Measurements from ENCODE around the gene CNTNAP2. TPM values are rescaled to one million over a fixed set of nuclear protein-coding genes. Genes with fewer than 3 reads are reported as not detected.

CNTNAP2 gene
- total RNA-seq, 1 donor from 2014 or later = 2.2 TPM

DNA sequence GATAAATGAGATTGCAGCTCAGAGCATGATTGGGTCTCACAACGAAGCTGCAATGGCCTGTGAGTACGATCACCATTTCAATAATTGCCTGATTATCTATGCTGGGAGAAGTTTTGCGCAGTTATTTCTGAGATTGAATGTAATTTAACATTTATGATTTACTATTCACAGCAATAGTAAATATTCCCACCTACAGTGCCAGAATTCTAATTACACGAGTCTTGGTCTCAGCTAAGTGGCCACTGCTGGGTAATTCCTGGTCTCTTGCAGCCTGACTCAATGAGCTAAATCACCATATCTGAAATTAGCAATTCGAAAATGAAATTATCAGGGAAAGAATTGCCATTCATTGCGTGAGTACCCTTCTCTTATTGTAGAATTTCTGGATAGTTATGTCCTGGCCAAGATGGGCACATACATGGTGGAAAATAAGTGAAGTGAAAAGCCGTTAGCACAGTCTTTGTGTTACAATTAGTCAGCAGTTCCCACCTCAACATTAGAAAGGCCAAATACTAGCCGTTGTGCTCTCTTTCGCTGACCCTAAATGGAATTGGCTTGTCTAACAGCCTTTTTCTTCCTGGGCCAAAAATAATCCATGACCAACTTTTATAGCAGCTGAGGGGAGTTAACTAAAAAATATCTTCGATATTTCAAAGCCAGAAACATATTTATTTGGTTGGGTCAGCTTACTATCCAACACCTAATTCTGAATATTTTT is 1793.0 kb downstream of the CNTNAP2 start:
- TF ChIP-seq, protein P1, sequence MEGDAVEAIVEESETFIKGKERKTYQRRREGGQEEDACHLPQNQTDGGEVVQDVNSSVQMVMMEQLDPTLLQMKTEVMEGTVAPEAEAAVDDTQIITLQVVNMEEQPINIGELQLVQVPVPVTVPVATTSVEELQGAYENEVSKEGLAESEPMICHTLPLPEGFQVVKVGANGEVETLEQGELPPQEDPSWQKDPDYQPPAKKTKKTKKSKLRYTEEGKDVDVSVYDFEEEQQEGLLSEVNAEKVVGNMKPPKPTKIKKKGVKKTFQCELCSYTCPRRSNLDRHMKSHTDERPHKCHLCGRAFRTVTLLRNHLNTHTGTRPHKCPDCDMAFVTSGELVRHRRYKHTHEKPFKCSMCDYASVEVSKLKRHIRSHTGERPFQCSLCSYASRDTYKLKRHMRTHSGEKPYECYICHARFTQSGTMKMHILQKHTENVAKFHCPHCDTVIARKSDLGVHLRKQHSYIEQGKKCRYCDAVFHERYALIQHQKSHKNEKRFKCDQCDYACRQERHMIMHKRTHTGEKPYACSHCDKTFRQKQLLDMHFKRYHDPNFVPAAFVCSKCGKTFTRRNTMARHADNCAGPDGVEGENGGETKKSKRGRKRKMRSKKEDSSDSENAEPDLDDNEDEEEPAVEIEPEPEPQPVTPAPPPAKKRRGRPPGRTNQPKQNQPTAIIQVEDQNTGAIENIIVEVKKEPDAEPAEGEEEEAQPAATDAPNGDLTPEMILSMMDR (IDR thresholded peaks at IDR 0.05) = no peak
- TF ChIP-seq POLR2A (IDR thresholded peaks at IDR 0.05) (no peak), POLR2AphosphoS5 (IDR thresholded peaks at IDR 0.05; ENCODE audit: insufficient read depth in 1 of 2, low read depth in 1 of 2) (no peak)
- intact Hi-C loops (cut with DNase I) = no loop called here
- DNase-seq (ENCODE audit: extremely low spot score in 2 of 2) = no peak

DNA sequence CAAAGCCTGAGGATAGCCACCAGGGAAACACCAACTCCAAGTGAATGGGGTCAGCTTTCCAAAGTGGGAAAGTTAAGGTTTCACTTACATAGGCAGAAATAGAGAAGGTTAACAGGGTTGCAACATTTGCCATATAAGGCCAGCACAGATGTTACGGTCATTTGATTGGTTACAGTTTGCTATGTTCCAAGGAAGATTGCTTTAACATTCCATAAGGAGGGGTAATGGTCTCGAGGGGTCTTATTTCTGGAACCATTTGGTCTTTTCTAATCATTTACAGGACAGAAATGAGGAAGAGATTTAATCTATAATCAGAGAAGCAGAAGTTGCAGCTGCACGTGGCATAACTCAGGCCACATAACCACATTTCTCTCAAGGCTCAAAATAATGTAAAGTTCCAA is 1794.6 kb downstream of the CNTNAP2 start:
- TF ChIP-seq, protein P1 (IDR thresholded peaks at IDR 0.05) = no peak
- TF ChIP-seq POLR2A (IDR thresholded peaks at IDR 0.05) = no peak
- no peak for TF ChIP-seq POLR2AphosphoS5 (IDR thresholded peaks at IDR 0.05; ENCODE audit: insufficient read depth in 1 of 2, low read depth in 1 of 2)
- H3K4me1 ChIP-seq = no peaks in the 10 kb centered on the region
- no peaks in the 10 kb centered on the region for H3K9me3 ChIP-seq
- intact Hi-C loops (cut with DNase I) = no loop called here
- no peak overlapping the region for H3K27ac ChIP-seq
- no peak overlapping the region for H3K4me3 ChIP-seq
- no peak for DNase-seq (ENCODE audit: extremely low spot score in 2 of 2)
- no peaks in the 10 kb centered on the region for H3K36me3 ChIP-seq
- no peaks in the 10 kb centered on the region for H3K27me3 ChIP-seq

More for the DNA sequence above, 1793.0 kb downstream of the CNTNAP2 start:
- Histone ChIP-seq H3K27me3 (no peaks in the 10 kb centered on the region), H3K4me1 (no peaks in the 10 kb centered on the region), H3K36me3 (no peaks in the 10 kb centered on the region), H3K9me3 (no peaks in the 10 kb centered on the region), H3K4me3 (no peak overlapping the region), H3K27ac (no peak overlapping the region)

DNA sequence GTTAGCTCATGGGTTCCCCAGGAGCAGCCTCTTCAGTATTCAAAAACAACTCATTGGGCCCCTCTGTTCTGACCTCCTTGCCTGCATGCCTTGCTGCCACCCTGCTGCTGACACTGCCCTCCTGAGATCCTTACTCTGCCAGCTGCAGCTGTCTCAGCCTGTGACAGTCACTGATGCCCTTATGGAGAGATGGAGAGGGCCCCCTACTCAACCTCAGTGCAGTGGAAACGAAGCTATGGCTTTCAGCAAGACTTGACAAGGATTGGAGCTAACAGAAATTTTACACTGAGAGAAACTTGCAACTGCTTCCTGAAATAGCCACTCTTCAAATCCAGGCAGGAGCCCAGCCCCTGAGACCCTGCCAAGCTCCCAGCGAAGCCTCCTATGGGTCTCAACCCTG is 1795.7 kb downstream of the CNTNAP2 start:
- TF ChIP-seq POLR2AphosphoS5 (IDR thresholded peaks at IDR 0.05; ENCODE audit: insufficient read depth in 1 of 2, low read depth in 1 of 2) (no peak), POLR2A (IDR thresholded peaks at IDR 0.05) (no peak)
- TF ChIP-seq, protein P1 (IDR thresholded peaks at IDR 0.05) = no peak
- intact Hi-C loops (cut with DNase I) = no loop called here
- Histone ChIP-seq H3K36me3 (no peaks in the 10 kb centered on the region), H3K9me3 (no peaks in the 10 kb centered on the region), H3K27me3 (no peaks in the 10 kb centered on the region), H3K27ac (no peak overlapping the region), H3K4me3 (no peak overlapping the region), H3K4me1 (no peaks in the 10 kb centered on the region)
- no peak for DNase-seq (ENCODE audit: extremely low spot score in 2 of 2)

DNA sequence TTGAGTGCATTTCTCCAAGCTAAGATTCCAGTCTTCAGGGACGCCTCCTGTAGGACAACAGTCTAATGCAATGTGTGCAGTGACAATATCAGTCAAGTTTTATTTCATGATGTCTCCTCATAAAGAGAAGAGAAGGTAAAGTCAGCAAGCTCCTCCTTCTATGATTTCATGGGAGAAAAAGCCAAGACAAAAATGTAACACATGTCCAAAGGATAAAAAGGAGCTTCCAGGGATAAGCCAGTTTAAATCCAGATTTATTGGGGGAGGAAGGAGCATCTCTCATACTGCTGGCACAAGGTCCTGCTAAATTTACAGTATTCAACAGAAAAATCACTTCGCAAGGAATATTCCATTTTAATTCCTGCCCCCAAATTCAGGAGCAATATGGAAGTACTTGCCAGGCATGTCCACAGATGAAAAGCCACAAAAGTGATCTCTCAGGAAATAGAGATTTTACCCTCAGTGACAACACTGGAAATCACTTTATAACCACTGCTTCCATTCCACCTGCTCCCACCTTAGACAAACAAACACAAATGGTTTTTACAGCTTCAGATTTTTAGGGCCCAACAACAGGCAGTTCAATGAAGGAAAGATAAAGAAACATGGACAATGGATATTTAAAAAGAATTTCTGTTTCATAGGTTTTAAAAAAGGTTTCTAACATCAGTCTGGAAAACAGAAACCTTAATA is 1796.5 kb downstream of the CNTNAP2 start:
- Histone ChIP-seq H3K4me1 (no peaks in the 10 kb centered on the region), H3K27ac (no peak overlapping the region), H3K9me3 (no peaks in the 10 kb centered on the region), H3K27me3 (no peaks in the 10 kb centered on the region), H3K36me3 (no peaks in the 10 kb centered on the region), H3K4me3 (no peak overlapping the region)
- TF ChIP-seq, protein P1 (IDR thresholded peaks at IDR 0.05) = no peak
- TF ChIP-seq POLR2A (IDR thresholded peaks at IDR 0.05) (no peak), POLR2AphosphoS5 (IDR thresholded peaks at IDR 0.05; ENCODE audit: insufficient read depth in 1 of 2, low read depth in 1 of 2) (no peak)
- DNase-seq (ENCODE audit: extremely low spot score in 2 of 2) = no peak
- intact Hi-C loops (cut with DNase I) = no loop called here

DNA sequence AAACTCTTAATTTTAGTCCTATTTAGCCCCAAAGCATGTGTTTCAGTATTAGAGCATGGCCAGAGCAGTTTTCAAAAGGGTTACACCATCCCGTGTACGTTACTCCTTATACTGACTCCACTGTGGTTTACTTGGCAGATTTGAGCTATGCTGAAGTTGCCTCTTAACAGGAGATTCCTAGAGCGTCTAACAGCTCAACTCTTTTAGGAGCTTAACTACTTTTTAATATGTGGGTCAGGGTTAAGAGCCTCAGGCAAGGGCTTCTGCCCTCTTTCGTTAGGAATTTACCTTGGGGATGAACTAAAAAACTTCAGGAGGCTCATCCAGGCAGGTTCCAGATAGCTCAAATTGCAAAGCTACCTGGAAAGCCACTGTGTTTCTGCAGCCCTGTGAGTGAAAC is 1799.2 kb downstream of the CNTNAP2 start:
- TF ChIP-seq POLR2A (IDR thresholded peaks at IDR 0.05) (no peak), POLR2AphosphoS5 (IDR thresholded peaks at IDR 0.05; ENCODE audit: insufficient read depth in 1 of 2, low read depth in 1 of 2) (no peak)
- TF ChIP-seq, protein P1 (IDR thresholded peaks at IDR 0.05) = no peak

More for the DNA sequence above, 1799.2 kb downstream of the CNTNAP2 start:
- no peak for DNase-seq (ENCODE audit: extremely low spot score in 2 of 2)
- Histone ChIP-seq H3K4me3 (no peak overlapping the region), H3K27ac (no peak overlapping the region), H3K9me3 (no peaks in the 10 kb centered on the region), H3K36me3 (no peaks in the 10 kb centered on the region), H3K27me3 (no peaks in the 10 kb centered on the region), H3K4me1 (no peaks in the 10 kb centered on the region)
- intact Hi-C loops (cut with DNase I) = no loop called here
